Hematopoietic multipotent progenitor cell treated with erythropoietin and hydrocortisone succinate and interleukin-3 and kit ligand, for 17 days (in vitro differentiated cells): ENCODE data around the gene PGPEP1.
"Not testable (repeated sequence)": the region's sequence is repeated elsewhere in the genome, so short reads cannot be mapped to it uniquely, and the experiment has no call there.

Experiments used
- DNase-seq: peaks from one replicate; pipeline ENCODE4 v3.0.0-alpha.2; 2015; ENCODE audit warnings: low spot score

PGPEP1 gene

DNA sequence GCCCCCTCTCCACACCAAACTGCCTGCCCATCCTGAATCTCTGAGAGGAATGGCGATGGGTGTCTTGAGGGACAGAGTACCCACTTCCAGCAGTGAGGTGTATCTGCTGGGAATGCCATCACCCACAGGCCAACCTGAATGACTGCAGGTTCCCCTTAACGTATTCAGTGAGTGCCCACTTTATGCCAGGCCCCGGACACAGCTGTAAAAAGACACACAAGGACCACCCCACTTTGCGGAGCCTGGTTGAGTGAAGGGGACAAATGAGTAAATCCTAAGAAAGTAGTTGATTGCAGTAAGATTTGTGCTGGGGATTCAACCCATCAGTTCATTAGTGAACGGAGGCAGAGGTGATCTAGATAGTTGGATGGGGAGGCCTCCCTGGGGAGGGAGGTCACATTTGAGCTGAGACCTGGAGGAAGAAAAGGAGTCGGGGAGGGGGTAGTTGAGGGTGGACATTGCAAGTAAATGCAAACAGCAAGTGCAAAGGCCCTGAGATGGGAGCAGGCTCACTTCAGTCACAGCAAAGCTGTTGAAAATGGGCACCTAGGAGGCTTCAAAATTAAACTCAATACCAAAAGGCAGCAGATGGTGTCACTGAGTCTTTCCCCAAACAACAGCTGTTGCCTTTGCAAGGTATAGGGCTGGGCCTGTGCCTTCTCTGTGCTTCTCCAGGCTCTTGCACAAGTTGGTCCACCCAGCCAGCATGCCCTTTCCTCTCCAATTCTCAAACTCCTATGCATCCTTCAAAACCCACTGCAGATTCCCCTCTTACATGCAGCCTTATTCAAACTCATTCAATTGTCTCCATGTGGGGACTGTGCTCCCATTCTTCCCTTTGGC lies 49.9 kb downstream of the PGPEP1 start:
- DNase-seq = peak; percentile 73

DNA sequence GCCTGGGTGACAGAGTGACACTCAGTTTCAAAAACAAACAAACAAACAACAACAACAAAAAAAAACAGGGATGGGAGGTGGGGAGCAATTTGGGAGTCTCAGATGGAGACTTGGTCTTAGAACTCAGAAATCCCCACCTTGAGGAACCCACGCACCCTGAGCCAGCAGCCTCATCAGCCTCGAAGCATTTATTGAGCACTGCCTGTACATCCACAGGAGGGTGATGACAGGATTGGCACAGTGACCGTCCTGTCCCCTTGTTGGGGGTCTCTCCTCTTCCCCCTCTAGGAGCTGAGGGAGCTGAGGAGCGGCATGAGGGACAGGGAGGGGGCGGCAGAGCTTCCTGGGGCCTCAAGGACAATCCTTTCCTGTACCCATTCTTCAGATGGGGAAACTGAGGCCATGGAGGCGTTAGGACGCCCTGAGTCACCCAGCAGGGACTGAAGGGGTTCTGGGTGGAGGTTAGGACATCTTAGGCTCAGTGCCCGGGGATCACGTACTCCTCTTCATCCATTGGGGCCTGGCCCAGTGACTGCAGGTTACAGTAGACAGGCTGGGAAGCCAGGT lies 51.2 kb downstream of the PGPEP1 start:
- DNase-seq = no peak

DNA sequence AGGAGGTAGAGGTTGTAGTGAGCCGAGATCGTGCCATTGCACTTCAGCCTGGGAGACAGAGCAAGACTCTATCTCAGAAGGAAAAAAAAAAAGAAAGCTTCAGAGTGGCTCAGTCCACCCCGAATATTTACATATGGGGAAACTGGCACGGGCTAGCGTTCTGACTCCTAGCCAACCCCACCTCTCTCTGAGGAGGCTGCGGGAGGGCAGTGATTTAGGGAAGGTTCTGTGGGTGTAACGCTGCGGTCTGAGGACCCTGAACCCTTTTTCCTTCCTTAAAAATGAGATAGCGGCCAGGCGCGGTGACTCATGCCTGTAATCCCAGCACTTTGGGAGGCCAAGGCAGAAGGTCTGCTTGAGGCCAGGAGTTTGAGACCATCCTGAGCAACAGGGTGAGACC lies 52.0 kb downstream of the PGPEP1 start:
- DNase-seq = peak; percentile 63

DNA sequence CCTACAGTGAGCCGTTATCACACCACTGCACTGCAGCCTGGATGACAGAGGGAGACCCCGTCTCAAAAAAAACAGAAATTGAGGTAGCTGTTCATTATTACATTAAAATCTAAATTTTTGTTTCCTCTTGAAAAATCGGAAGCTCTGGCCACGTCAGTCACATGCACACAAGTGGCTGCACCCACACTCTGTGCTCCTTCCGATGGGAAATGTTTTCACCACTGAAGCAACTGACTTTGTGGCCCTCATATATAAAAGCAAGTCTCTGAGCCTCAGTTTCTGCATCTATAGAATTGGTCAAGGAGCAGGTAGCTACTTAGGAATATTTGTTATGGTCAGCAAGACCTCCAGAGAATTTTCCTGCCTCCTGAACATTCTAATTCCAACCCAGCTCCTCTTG lies 52.5 kb downstream of the PGPEP1 start:
- DNase-seq = no peak

DNA sequence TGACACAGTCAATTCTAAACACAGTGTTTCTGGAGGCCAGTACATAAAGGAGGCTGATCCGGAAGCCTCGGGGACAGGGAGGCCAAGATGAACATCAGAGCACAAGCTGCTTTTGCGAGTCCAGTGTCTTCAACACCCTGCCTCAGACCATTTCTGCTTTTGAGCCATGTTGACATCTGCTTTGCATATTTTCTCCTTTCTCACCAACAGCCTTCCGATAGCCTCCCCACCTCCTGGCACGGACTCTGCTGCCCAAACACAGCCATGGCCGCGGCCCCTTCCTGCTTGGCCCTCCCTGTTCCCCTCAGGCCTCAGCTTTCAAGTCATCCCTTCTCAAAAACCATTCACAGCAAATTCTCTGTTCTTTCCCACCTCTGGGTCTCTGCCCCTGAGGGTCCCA lies 53.4 kb downstream of the PGPEP1 start:
- DNase-seq = no peak

DNA sequence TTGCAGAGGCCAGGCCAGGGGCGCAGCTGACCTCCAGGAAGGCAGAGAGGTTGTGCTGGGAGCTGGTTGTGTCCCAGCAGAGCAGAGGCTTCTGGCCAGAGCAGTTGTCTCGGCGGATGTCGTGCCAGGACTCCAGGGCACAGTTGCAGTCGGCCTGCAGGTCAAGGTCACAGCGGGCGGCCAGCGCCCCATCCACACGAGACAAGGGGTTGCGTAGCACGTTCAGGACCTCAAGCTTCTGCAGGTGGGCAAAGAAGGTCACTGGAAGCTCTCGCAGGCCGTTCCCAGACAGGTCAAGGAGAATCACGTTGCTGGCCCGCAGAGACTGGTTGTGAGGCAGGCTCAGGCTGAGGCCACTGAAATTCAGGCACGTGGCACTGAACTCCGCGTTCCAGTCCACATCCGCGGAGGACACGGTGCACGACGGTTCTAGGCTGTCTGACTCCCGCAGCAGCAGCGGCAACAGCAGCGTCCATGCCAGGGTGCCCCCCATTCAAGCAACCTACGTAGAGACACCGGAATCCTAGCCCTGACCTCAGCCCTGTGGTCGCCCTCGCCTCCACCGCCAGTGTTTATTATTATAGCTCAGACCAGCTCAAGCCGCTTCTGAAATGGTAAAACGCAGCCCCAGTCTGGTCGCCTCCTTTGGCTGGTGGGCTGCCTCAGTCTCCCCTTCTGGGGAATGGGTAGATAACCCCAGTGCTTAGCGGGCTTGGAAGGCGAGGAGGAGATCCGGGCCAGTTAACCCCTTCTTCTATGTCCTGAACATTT lies 56.3 kb downstream of the PGPEP1 start:
- DNase-seq = no peak

DNA sequence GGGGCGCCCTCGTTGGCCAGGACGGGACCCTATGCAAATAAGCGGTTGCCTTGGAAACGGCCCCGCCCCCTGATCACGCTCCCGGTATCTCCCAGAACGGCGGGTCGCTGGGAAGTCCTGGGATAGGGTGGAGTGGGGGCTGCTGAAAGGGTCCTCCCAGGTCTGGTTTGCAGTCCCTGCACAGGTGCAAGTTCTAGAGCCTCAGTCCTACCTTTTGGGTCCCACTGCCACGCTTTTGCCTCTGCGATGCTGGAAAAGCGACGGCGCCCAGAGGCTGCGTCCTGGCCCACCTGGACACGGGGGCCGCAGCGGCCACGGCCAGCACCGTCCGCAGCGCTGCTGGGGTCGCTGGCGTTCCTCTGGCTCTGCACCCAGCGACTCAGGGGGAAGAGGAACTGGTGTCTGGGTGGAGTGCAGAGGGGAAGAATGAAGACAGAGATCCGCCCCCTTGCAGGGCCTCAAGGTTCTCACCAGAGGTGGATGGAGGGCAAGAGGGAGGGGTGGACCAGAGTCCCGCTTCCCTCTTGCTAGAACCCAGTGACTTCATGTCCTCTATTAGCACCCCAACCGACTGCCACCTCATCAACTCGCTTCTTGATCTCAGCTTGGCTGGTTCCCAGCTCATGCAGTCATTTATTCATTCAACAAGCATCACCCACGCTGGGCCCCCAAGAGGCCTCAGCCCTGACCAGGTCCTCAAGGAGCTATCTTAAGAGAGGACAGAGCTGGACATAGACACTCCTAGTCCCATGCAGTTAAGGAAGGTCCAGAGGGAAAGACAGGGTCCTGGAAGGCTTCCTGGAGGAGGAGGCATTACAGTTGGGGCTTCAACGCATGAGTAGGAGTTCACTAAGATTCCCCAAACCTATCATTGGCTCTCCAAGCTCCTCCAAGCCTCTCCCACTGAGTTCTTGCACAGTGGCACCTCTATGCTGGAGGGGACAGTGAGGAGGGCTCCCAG lies 57.1 kb downstream of the PGPEP1 start, which contains the start of gene LRRC25:
Gene LRRC25 (minus strand): TSS at position 381 of the 961 bp plus-strand sequence. CDS start 659 bp downstream, outside the sequence.
- DNase-seq = peak; percentile 38

DNA sequence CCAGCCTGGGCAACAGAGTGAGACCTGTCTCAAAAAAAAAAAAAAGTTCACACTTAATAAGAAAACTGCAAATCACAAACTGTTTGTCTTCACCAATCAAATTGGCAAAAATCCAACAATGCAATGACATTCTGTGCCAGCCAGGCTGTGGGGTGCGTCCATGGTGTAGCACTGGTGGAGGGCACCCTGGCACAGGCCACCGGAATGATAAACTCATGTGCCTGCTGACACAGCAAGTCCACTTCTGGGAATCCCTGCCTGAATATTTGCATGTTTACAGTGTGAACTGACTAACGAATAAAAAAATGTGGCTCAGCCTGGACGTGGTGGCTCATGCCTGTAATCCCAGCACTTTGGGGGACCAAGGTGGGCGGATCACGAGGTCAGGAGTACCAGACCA lies 58.6 kb downstream of the PGPEP1 start:
- peak; percentile 93 for DNase-seq

DNA sequence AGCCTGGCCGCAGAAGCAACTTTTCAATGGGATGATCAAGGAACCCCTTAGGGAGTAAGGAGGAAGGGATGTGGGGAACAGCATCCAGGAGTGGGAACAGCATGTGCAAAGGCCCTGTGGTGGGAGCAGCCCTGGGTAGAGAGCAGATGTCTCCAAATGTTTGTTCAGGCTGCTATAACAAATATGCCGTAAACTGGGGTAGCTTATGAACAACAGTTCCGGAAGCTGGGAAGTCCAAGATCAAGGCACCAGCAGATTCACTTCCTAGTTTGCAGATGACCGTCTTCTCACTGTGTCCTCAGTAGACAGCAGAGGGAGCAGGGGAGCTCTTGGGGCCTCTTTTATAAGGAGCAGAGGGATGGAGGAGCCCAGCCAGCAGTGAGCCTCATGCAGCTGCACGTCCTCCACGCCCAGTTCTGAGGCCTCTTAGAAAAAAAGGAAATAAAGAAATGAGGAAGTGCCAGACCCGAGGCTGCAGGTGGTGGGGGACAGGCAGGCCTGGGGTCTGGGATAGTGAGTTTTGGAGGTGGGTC lies 61.2 kb downstream of the PGPEP1 start:
- DNase-seq = peak; percentile 78

DNA sequence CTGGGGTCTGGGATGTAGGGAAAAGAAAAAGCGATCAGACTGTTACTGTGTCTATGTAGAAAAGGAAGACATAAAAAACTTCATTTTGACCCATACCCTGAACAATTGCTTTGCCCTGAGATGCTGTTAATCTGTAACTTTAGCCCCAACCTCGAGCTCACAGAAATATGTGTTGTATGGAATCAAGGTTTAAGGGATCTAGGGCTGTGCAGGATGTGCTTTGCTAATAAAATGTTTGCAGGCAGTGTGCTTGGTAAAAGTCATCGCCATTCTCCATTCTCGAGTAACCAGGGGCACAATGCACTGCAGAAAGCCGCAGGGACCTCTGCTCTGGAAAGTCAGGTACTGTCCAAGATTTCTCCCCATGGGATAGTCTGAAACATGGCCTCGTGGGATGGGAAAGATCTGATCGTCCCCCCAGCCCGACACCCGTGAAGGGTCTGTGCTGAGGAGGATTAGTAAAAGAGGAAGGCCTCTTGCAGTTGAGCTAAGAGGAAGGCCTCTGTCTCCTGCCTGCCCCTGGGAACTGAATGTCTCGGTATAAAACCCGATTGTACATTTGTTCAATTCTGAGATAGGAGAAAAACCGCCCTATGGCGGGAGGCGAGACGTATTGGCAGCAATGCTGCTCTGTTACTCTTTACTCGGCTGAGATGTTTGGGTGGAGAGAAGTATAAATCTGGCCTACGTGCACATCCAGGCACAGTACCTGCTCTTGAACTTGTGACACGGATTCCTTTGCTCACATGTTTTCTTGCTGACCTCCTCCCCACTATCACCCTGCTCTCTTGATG lies 62.3 kb downstream of the PGPEP1 start:
- DNase-seq = not testable (repeated sequence)

DNA sequence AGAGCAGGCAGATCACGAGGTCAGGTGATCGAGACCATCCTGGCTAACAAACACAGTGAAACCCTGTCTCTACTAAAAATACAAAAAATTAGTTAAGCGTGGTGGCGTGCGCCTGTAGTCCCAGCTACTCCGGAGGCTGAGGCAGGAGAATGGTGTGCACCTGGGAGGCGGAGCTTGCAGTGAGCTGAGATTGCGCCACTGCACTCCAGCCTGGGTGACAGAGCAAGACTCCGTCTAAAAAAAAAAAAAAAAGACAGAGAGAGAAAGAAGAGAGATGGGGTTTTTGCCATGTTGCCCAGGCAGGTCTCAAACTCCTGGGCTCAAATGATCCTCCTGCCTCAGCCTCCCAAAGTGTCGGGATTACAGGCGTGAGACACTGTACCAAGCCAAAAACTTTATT lies 65.4 kb downstream of the PGPEP1 start:
- DNase-seq = not testable (repeated sequence)

DNA sequence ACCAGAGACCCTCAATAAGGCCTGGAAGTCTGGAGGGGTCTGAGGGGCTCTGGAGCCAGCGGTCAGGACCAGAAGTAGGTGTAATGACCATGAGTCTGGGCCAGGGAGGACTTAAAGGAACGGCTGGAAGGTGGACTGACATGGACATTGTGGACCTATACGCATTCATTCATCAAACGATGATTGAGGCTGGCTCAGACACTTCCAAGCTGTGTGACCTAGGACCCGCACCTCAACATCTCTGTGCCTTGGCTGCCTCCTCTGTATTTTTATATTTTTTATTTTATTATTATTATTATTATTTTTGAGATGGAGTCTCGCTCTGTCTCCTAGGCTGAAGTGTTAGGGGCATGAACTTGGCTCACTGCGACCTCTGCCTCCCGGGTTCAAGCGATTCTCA lies 66.4 kb downstream of the PGPEP1 start:
- DNase-seq = no peak

DNA sequence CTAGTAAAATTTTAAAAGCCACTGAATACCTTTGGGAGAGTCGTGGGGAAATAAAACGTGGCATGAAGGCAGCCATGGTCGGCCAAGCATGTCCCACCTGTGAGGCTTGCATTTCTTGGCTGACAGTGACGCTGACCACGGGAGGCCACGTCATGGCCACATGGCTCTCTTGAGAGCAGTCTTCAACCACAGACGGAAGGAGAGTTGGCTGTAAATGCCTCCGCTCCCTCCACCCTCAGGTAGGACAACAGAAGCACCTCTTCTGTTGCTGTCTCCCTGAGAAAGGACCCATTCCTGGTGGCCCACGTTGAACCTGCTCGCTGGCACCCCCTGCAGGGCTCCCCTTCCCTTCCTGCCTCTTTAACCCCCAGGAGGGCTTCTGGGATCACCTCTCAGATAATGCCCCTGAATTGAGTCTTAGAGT lies 67.7 kb downstream of the PGPEP1 start:
- DNase-seq = peak; percentile 78

DNA sequence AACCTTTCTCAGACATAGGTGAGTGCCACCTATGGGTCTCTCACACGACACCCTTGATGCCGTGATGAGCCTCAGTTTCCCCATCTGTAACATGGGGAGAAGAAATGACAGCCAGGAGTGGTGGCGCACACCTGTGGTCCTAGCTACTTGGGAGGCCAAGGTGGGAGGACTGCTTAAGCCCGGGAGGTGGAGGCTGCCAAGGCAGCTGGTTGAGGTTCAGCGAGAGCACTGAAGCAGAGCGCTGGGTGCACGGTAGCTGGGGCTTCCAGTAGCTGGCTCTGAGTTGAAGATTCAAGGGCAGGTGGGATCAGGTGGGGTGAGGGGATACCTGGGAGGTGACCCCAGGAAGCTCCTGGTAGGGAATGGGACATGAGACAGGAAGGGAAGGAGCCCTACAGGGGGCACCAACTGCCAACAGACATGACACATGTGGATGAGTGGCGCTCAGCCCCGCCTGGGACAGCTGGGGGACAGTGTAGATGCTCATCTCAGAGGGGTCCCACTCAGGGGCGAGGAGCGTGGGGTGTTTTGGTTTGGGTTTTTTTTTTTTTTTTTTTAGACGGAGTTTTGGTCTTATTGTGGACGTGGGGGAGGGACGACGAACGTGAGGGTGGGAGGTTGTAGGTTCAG lies 72.3 kb downstream of the PGPEP1 start:
- no peak for DNase-seq

DNA sequence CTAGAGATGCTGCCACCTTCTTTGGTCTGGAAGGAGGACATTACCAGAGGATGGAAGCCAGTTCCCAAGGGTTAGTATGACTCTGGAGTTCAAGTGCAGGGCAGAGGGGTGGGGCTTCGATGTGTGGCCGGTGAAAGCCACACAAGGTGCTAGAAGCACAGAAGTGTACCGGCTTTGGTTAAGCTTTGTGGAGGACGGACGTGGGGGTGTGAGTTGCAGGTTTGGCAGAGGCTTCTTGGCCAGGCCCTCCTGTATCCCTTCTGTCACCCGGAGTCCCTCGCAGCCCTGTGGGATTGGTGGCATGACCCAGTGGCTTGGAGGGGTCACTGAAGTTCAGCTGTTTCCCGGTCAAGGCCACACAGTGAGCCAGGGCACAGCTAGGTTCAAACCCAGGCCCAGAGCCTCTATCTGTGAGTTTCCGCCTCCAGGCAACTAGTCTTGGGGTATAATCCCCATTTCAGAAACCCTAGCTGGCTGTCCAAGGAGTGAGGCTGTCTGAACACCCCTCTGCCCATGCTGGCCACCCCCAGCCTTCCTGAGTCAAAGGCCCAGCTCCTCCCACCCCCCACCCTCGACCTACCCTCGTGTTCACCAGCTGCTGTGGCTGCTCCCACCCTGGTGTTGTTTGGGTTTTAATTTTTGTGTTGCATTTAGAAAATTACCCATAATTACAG lies 74.2 kb downstream of the PGPEP1 start:
- no peak for DNase-seq

DNA sequence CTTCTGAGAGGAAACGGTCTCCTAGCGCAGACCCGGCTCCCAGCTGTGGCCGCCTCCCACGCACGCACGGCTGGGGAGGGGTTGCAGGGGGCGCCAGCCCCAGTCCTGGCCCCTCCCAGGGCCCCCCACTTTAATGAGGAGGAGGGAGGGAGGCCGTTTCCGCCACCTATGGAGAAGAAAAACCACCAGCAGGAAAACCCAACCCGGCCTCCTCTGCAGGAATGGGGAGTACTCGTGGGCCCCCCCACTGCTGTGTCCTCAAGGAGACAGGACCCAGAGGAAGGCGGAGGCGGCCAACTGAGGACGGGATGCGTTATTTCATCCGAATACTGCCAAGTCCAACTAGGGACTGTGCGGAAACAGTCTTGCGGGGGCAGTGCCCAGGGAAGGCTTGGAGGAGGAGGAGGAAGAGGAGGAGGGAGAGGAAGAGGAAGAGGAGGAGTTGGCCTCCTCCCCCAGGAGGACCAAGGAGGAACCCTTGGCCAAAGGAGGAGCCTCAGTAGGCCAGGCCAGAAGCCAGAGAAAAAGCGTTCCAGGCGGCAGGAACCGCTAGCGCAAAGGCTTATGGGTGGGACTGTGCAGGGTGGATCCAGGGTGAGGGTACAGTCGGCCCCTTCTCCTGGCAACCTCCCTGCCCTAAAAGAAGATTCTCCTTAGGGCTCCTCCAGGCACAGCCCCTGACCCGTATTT lies 74.9 kb downstream of the PGPEP1 start:
- DNase-seq = no peak

DNA sequence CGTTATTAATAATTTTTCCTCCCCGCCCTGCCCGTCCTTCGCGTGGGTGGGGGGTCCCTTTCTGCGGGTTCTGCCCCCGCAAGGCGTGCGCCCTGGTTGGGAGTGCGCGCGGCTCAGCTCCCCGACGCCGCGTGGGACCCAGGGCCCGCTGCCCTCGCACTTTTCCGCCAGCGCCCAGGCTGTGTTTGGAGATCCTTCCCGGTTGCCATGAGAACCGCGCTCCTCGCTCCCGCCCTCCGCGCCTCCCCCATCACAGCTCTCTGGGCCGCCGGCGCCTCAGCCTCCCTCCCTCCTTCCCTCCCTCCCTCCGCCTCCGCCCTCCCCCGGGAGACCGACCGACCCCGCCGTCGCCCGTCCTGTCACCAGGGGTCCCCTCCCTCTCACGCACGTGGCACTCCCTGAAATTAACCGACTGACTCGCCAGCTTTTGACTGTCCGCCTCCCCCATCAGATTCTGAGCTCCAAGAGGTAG lies 76.4 kb downstream of the PGPEP1 start:
- peak; percentile 32 for DNase-seq

DNA sequence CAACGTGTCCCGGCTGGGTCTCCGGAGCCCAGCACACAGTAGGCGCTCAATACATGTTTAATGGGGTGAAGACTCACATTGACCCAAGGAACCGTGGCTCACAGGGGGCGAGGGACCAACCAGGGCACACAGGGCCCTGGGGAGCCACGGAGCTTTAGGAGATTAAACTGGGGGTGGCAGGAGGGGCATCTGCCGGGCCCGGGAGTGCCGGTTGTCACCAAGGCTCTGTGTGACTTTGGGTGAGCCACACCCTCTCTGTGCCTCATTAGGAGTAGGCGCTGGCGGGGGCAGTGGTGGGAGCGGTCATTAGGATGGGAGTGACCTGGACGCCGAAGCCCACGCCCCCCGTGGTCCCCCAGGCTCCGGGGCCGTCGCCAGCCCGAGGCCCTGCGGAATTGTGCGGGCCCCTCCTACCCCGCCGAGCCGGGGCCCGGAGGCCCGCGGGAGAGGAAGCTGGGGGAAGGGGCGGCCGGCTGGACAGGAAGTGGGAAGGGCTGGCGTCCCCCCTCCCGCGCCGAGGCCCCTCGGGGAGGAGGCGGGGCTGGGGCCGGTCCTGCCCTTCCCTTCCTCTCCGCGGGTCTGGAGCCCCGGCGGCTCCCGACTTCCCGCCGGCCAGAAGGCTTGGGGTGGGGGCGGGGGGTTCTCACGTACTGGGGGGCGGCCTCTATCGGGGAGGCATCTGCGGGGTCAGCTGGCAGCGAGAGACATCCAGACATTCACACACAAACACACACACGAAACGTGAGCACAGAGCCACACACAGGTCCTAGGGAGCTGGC lies 77.0 kb downstream of the PGPEP1 start:
- peak; percentile 34 for DNase-seq
